M059J (cell line): ENCODE data around the gene FCER1G. TPM values are rescaled to one million over a fixed set of nuclear protein-coding genes. Genes with fewer than 3 reads are reported as not detected.
A peak's percentile ranks its signal among the peaks of the same experiment; 100 is the strongest.

Experiments used
- DNase-seq: peaks from one replicate; pipeline ENCODE4 v3.0.0-alpha.2; 2012; ENCODE audit warnings: low read depth
- total RNA-seq: library from RNA; depleted of rRNA; stranded (reverse); fragments of >200 nt; shearing (Covaris generic); gene quantifications from 2 replicates; pipeline ENCODE4 v1.2.3, GENCODE V29; 2014; rRNA removed

The FCER1G gene
- total RNA-seq, result not detected in 2 replicates

- no peak for DNase-seq
These were observed at the start of gene FCER1G for GRCh38 chr1:161215076-161215475. Gene FCER1G, plus strand, starts transcription at chr1:161215295. Its CDS starts 27 bp downstream, at chr1:161215322.

GRCh38 chr1:161165742-161166668 is 49.1 kb upstream of the FCER1G start, which contains the start of gene PPOX:
Gene PPOX, plus strand, starts transcription at chr1:161166426. Its CDS starts 422 bp downstream, at chr1:161166848.
- peak; percentile 99 for DNase-seq

GRCh38 chr1:161166669-161167548 is 48.2 kb upstream of the FCER1G start:
- DNase-seq, result no peak

GRCh38 chr1:161168906-161169305 is 46.2 kb upstream of the FCER1G start:
- DNase-seq, result no peak

GRCh38 chr1:161171191-161171590 is 43.9 kb upstream of the FCER1G start:
- DNase-seq, result no peak

GRCh38 chr1:161171696-161172095 is 43.4 kb upstream of the FCER1G start:
- DNase-seq, result no peak

- DNase-seq, result no peak
These were observed 42.7 kb upstream of the FCER1G start for GRCh38 chr1:161172349-161172748.

- DNase-seq, result peak; percentile 56
These were observed 42.2 kb upstream of the FCER1G start for GRCh38 chr1:161172776-161173376.

- no peak for DNase-seq
These were observed 41.4 kb upstream of the FCER1G start for GRCh38 chr1:161173711-161174110.

- no peak for DNase-seq
These were observed 40.2 kb upstream of the FCER1G start for GRCh38 chr1:161174911-161175310.

- DNase-seq, result no peak
These were observed 39.2 kb upstream of the FCER1G start for GRCh38 chr1:161175771-161176453.

GRCh38 chr1:161176468-161177111 is 38.5 kb upstream of the FCER1G start:
- DNase-seq, result no peak

GRCh38 chr1:161177112-161177935 is 37.8 kb upstream of the FCER1G start, which contains the start of gene B4GALT3:
Gene B4GALT3, minus strand, starts transcription at chr1:161177507. Its CDS starts 1,447 bp downstream, at chr1:161176060.
- peak; percentile 68 for DNase-seq

- DNase-seq, result no peak
These were observed 37.2 kb upstream of the FCER1G start for GRCh38 chr1:161177936-161178244.

GRCh38 chr1:161179698-161180097 is 35.4 kb upstream of the FCER1G start:
- DNase-seq, result no peak

- DNase-seq, result peak; percentile 42
These were observed 34.5 kb upstream of the FCER1G start for GRCh38 chr1:161180639-161181038.

GRCh38 chr1:161182214-161182613 is 32.9 kb upstream of the FCER1G start:
- DNase-seq, result peak; percentile 67

GRCh38 chr1:161185282-161185682 is 29.8 kb upstream of the FCER1G start:
- peak; percentile 48 for DNase-seq

GRCh38 chr1:161185732-161186311 is 29.3 kb upstream of the FCER1G start:
- DNase-seq, result no peak
